Measurements from ENCODE around the gene PC. TPM values are rescaled to one million over a fixed set of nuclear protein-coding genes. Genes with fewer than 3 reads are reported as not detected.

Gene PC
- total and polyA plus RNA-seq, 9 of the 15 experiments (the other 6 are each of a cell fraction or from before 2014, with no cell fraction given), result 0.94 to 38.0 (median 8.7) TPM

GRCh38 chr11:66855574-66856495 is 102.3 kb downstream of the PC start (continued):
- TF ChIP-seq REST (IDR thresholded peaks at IDR 0.05; ENCODE audit: borderline replicate concordance) (peak; percentile 98), REST (CRISPR knock-in tag; IDR thresholded peaks at IDR 0.05; ENCODE audit: low read depth) (peak; percentile 84; the same call in 1 of the 2 replicates), GMEB1 (CRISPR knock-in tag; IDR thresholded peaks at IDR 0.05) (peak; percentile 90), MYBL2 (IDR thresholded peaks at IDR 0.05; ENCODE audit: low read depth) (peak; percentile 54; the same call in 1 of the 2 replicates), MYBL2 (CRISPR knock-in tag; IDR thresholded peaks at IDR 0.05; ENCODE audit: borderline replicate concordance) (no peak), ZNF695 (CRISPR knock-in tag; IDR thresholded peaks at IDR 0.05) (0 out of 2 replicates have a peak, but pooled peaks have one; percentile 65), CBFB (CRISPR knock-in tag; IDR thresholded peaks at IDR 0.05) (peak; percentile 71; the same call in 1 of the 2 replicates), MAX (CRISPR knock-in tag; IDR thresholded peaks at IDR 0.05) (peak; percentile 80), MEF2D (tag; conservative IDR thresholded peaks at IDR 0.05; ENCODE audit: low read depth) (0 out of 2 replicates have a peak, but pooled peaks have one; percentile 57), DLX4 (CRISPR knock-in tag; IDR thresholded peaks at IDR 0.05) (no peak), BCLAF1 (IDR thresholded peaks at IDR 0.05; ENCODE audit: borderline replicate concordance in 1 of 2, control insufficient read depth in 1 of 2, low read depth in 2 of 2, low read length in 1 of 2) (0 out of 4 replicates have a peak, but pooled peaks of 1 of the 2 experiments have one; percentile 17)
